ENCODE results near the gene KCNT2.

- TF ChIP-seq CTCF (IDR thresholded peaks at IDR 0.05; ENCODE audit: insufficient read depth, low read depth, low read length) (no peak), EZH2 (IDR thresholded peaks at IDR 0.05; ENCODE audit: insufficient read depth, low read length) (no peak)
Measured at GRCh38 chr1:196323869-196324268, 284.4 kb downstream of the KCNT2 start.
